ENCODE results near the gene PIK3R2. TPM values are rescaled to one million over a fixed set of nuclear protein-coding genes. Genes with fewer than 3 reads are reported as not detected.
A peak's percentile ranks its signal among the peaks of the same experiment; 100 is the strongest.
"Not testable (repeated sequence)": the region's sequence is repeated elsewhere in the genome, so short reads cannot be mapped to it uniquely, and the experiment has no call there.

The PIK3R2 gene
- 24.8 TPM for total RNA-seq

DNA sequence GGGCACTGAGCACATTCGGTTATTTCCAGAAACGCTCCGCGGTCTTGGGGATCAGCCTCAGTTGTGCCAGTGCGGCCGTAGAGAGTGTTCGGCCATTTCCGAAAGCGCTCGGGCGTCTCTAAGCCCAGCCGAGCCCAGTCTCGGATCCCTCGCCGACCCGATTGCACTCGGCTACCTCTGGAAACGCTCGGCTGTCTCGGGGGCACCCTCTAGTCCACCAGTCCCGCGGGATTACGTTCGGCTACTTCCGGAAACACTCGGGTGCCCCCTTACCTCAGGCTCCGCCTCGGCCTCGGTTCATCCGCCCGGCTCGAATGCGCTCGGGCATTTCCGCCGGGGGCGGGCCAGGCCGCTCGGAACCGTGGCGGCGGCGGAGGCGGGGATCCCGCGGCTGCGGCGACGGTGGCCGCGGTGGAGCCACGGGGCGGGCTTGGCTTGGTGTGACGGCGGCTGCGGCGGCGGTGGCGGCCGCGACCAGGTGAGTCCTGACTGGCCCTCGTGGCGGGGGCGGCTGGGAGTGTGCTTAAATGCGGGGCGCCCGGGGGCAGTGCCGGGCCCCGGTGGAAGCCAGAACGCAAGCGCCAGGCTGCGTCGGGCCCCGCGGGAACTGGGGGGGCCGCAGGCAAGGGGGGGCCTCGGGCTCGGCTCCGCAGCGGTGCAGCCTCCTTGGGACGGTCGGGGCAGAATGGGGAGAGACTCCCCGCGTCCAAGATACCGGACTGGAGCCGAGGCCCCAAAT, at the start of gene PIK3R2:
TSS of gene PIK3R2 (plus strand) at position 347 of the 739 bp plus-strand sequence. CDS start 2,717 bp downstream, outside the sequence.
- DNase-seq (ENCODE audit: extremely low spot score in 2 of 2), result peak in 1 of 2 donors; percentile 98
- Histone ChIP-seq H3K4me1 (peaks cover 56% of the 10 kb centered on the region), H3K27me3 (no peaks in the 10 kb centered on the region), H3K27ac (peak within 1 kb of the TSS; percentile 95), H3K9me3 (no peaks in the 10 kb centered on the region), H3K4me3 (peak within 1 kb of the TSS; percentile 93 to 98), H3K36me3 (no peaks in the 10 kb centered on the region)
- TF ChIP-seq, protein P1, sequence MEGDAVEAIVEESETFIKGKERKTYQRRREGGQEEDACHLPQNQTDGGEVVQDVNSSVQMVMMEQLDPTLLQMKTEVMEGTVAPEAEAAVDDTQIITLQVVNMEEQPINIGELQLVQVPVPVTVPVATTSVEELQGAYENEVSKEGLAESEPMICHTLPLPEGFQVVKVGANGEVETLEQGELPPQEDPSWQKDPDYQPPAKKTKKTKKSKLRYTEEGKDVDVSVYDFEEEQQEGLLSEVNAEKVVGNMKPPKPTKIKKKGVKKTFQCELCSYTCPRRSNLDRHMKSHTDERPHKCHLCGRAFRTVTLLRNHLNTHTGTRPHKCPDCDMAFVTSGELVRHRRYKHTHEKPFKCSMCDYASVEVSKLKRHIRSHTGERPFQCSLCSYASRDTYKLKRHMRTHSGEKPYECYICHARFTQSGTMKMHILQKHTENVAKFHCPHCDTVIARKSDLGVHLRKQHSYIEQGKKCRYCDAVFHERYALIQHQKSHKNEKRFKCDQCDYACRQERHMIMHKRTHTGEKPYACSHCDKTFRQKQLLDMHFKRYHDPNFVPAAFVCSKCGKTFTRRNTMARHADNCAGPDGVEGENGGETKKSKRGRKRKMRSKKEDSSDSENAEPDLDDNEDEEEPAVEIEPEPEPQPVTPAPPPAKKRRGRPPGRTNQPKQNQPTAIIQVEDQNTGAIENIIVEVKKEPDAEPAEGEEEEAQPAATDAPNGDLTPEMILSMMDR (IDR thresholded peaks at IDR 0.05), result peak in 1 of 3 experiments; percentile 18
- TF ChIP-seq POLR2A (IDR thresholded peaks at IDR 0.05) (peak in 1 of 2 donors; percentile 70), POLR2AphosphoS5 (IDR thresholded peaks at IDR 0.05; ENCODE audit: insufficient read depth in 1 of 2, low read depth in 1 of 2) (peak; percentile 44 to 79)
- intact Hi-C loops (cut with DNase I), result no loop called here

DNA sequence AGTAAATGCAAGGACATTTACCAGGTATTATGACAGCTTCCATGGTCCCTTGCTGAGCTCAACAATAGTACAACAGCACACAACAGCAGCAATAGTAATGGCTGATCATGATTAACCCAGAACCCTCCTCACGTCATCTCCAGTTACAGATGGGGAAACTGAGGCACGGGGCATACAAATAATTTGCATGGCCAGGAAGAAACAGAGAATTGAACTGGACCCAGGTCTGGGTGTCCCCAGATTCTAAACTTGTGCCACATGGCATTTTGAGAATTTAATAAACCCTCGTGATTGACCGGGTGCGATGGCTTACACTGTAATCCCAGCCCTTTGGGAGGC, 48.2 kb upstream of the PIK3R2 start:
- Histone ChIP-seq H3K36me3 (no peaks in the 10 kb centered on the region), H3K4me1 (peaks cover 14% of the 10 kb centered on the region), H3K4me3 (peak overlapping the region; percentile 33 to 35), H3K27me3 (no peaks in the 10 kb centered on the region), H3K27ac (no peak overlapping the region), H3K9me3 (no peaks in the 10 kb centered on the region)
- TF ChIP-seq POLR2A (IDR thresholded peaks at IDR 0.05) (no peak), POLR2AphosphoS5 (IDR thresholded peaks at IDR 0.05; ENCODE audit: insufficient read depth in 1 of 2, low read depth in 1 of 2) (no peak)
- TF ChIP-seq, protein P1 (IDR thresholded peaks at IDR 0.05), result no peak
- intact Hi-C loops (cut with DNase I), result no loop called here
- DNase-seq (ENCODE audit: extremely low spot score in 2 of 2), result no peak

- H3K36me3 ChIP-seq; DNase-seq (ENCODE audit: extremely low spot score in 2 of 2); intact Hi-C loops (cut with DNase I); H3K27me3 ChIP-seq; H3K9me3 ChIP-seq; H3K27ac ChIP-seq; H3K4me3 ChIP-seq: not testable (repeated sequence)
- H3K4me1 ChIP-seq, result peaks cover 17% of the 10 kb centered on the region
Observed at GRCh38 chr19:18105259-18105658, 47.7 kb upstream of the PIK3R2 start.

DNA sequence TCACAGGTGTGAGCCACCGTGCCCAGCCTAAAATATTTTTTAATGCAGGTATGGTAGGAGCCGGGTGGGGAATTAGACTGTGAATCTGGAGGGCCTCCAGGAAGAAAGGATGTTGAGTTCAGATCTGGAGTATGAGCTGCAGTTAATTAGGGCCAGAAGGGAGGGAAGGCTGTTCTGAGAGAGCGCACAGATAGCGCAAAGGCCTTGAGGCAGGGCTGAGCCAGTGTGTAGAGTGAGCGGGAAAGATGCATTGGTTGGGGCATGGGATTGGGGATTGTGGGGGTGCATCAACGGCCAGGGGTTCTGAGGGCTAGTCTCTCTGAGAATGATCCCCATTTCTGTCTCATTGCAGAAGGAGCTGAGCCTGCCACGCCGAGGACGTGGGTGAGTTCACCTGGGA, 45.7 kb upstream of the PIK3R2 start:
- no peak for DNase-seq (ENCODE audit: extremely low spot score in 2 of 2)
- no peaks in the 10 kb centered on the region for H3K27me3 ChIP-seq
- peaks cover 24% of the 10 kb centered on the region for H3K4me1 ChIP-seq
- H3K27ac ChIP-seq, result no peak overlapping the region
- intact Hi-C loops (cut with DNase I), result no loop called here
- H3K36me3 ChIP-seq, result no peaks in the 10 kb centered on the region
- no peak for TF ChIP-seq POLR2A (IDR thresholded peaks at IDR 0.05)
- no peak for TF ChIP-seq POLR2AphosphoS5 (IDR thresholded peaks at IDR 0.05; ENCODE audit: insufficient read depth in 1 of 2, low read depth in 1 of 2)
- TF ChIP-seq, protein P1 (IDR thresholded peaks at IDR 0.05), result no peak
- no peak overlapping the region for H3K4me3 ChIP-seq
- H3K9me3 ChIP-seq, result no peaks in the 10 kb centered on the region

DNA sequence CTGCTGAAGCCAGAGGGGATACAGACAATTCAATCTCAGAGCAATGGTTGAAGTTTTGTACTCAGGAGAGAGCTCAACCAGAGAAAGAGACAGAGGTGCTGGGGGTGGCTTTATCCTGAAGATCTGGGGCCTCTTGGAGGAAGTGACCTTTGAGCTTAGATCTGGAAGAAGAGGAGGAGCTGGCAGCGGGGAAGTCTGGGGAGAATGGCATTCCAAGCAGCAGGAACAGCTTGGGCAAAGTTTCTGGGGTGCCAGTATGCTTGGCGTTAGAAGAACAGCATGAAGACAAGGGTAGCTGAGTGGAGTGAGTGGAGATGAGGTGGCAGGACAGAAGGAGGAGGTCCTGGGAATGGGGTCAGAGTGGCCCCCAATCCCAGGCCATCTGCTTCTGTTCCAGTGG, 44.1 kb upstream of the PIK3R2 start:
- Histone ChIP-seq H3K4me3 (no peak overlapping the region), H3K4me1 (peaks cover 24% of the 10 kb centered on the region), H3K27me3 (no peaks in the 10 kb centered on the region), H3K27ac (no peak overlapping the region), H3K36me3 (no peaks in the 10 kb centered on the region), H3K9me3 (no peaks in the 10 kb centered on the region)
- DNase-seq (ENCODE audit: extremely low spot score in 2 of 2), result no peak
- TF ChIP-seq POLR2A (IDR thresholded peaks at IDR 0.05) (no peak), POLR2AphosphoS5 (IDR thresholded peaks at IDR 0.05; ENCODE audit: insufficient read depth in 1 of 2, low read depth in 1 of 2) (no peak)
- TF ChIP-seq, protein P1 (IDR thresholded peaks at IDR 0.05), result no peak
- intact Hi-C loops (cut with DNase I), result no loop called here
